Activated naive CD4-positive, alpha-beta T cell treated with Interleukin-2 at 50 U/mL for 16 hours (primary cell): ENCODE results near the gene TENT4B.

Experiments
- DNase-seq: peaks from one replicate; pipeline ENCODE4 v3.0.0-alpha.2; 2020

Gene TENT4B

GRCh38 chr16:50260206-50261159, 107.4 kb downstream of the TENT4B start:
- no peak for DNase-seq

GRCh38 chr16:50261160-50261706, 108.1 kb downstream of the TENT4B start:
- DNase-seq = no peak

- DNase-seq = no peak
Measured at GRCh38 chr16:50261707-50262235, 108.7 kb downstream of the TENT4B start.

GRCh38 chr16:50263060-50263909, 110.2 kb downstream of the TENT4B start:
- DNase-seq = no peak

- DNase-seq = peak; percentile 65
Measured at GRCh38 chr16:50263940-50264929, 111.1 kb downstream of the TENT4B start.

GRCh38 chr16:50265260-50265659, 112.2 kb downstream of the TENT4B start:
- peak; percentile 44 for DNase-seq

- no peak for DNase-seq
Measured at GRCh38 chr16:50265716-50266336, 112.7 kb downstream of the TENT4B start.

- DNase-seq = peak; percentile 87
Measured at GRCh38 chr16:50266337-50267091, 113.4 kb downstream of the TENT4B start, which contains the start of gene ADCY7. Gene ADCY7 (plus strand): TSS chr16:50266551. CDS start chr16:50288180, 21,629 bp downstream.

- no peak for DNase-seq
Measured at GRCh38 chr16:50267151-50267631, 114.1 kb downstream of the TENT4B start.

- DNase-seq = no peak
Measured at GRCh38 chr16:50267651-50268050, 114.5 kb downstream of the TENT4B start.

- DNase-seq = no peak
Measured at GRCh38 chr16:50268352-50268751, 115.2 kb downstream of the TENT4B start.

GRCh38 chr16:50269061-50269705, 116.1 kb downstream of the TENT4B start:
- DNase-seq = no peak

- DNase-seq = no peak
Measured at GRCh38 chr16:50269769-50270509, 116.8 kb downstream of the TENT4B start.

- no peak for DNase-seq
Measured at GRCh38 chr16:50270510-50271147, 117.5 kb downstream of the TENT4B start.

GRCh38 chr16:50271148-50272041, 118.3 kb downstream of the TENT4B start:
- no peak for DNase-seq

GRCh38 chr16:50272111-50272571, 119.0 kb downstream of the TENT4B start:
- DNase-seq = no peak
